MM.1S (cell line): ENCODE results near the gene TCEAL7.

Experiments
- DNase-seq: peaks from one replicate; pipeline ENCODE4 v3.0.0-alpha.2; 2015
- H2AFZ ChIP-seq: fragments of 300-600 bp; sonication (generic); 2 replicates; pipeline ENCODE4 v1.6.0; 2016; ENCODE audit warnings: antibody characterized with exemption, low read length
- H3F3A ChIP-seq: fragments of 300-600 bp; sonication (generic); 2 replicates; pipeline ENCODE4 v1.6.1; 2016; ENCODE audit warnings: mild to moderate bottlenecking, antibody characterized with exemption, low read length, moderate library complexity, mixed read lengths; ENCODE audit not compliant: insufficient read depth
- H3K27ac ChIP-seq: fragments of 300-600 bp; sonication (generic); 2 replicates; pipeline ENCODE4 v1.5.1; 2016; ENCODE audit warnings: mild to moderate bottlenecking, low read length
- H3K27me3 ChIP-seq: fragments of 300-600 bp; sonication (generic); replicated peaks from 2 replicates; pipeline ENCODE4 v1.6.0; 2016; ENCODE audit warnings: low read length; ENCODE audit not compliant: insufficient read depth
- H3K36me3 ChIP-seq: fragments of 300-600 bp; sonication (generic); replicated peaks from 2 replicates; pipeline ENCODE4 v1.6.1; 2016; ENCODE audit warnings: mild to moderate bottlenecking, low read length, mixed read lengths; ENCODE audit not compliant: insufficient read depth
- H3K4me1 ChIP-seq: fragments of 300-600 bp; sonication (generic); 2 replicates; pipeline ENCODE4 v1.6.1; 2016; ENCODE audit warnings: low read length, mixed read lengths
- H3K4me2 ChIP-seq: fragments of 300-600 bp; sonication (generic); 2 replicates; pipeline ENCODE4 v1.6.0; 2016; ENCODE audit warnings: low read depth, low read length
- H3K4me3 ChIP-seq: fragments of 300-600 bp; sonication (generic); 2 replicates; pipeline ENCODE4 v1.5.1; 2016; ENCODE audit warnings: low read length, mixed read lengths
- H3K79me2 ChIP-seq: fragments of 300-600 bp; sonication (generic); 2 replicates; pipeline ENCODE4 v1.6.1; 2016; ENCODE audit warnings: mixed run types, low read length, mixed read lengths
- H3K9ac ChIP-seq: fragments of 300-600 bp; sonication (generic); 2 replicates; pipeline ENCODE4 v1.6.1; 2016; ENCODE audit warnings: low read length, mixed read lengths
- H3K9me2 ChIP-seq: fragments of 300-600 bp; sonication (generic); replicated peaks from 2 replicates; pipeline ENCODE4 v1.6.1; 2016; ENCODE audit warnings: mild to moderate bottlenecking, low read length, mixed read lengths; ENCODE audit not compliant: insufficient read depth
- H3K9me3 ChIP-seq: fragments of 300-600 bp; sonication (generic); replicated peaks from 2 replicates; pipeline ENCODE4 v1.6.1; 2016; ENCODE audit warnings: mild to moderate bottlenecking, low read length, mixed read lengths; ENCODE audit not compliant: insufficient read depth
- H4K20me1 ChIP-seq: fragments of 300-600 bp; sonication (generic); 2 replicates; pipeline ENCODE4 v1.6.1; 2016; ENCODE audit warnings: mild to moderate bottlenecking, low read length, moderate library complexity, mixed read lengths; ENCODE audit not compliant: insufficient read depth
- CTCF ChIP-seq: fragments of 300-600 bp; sonication (generic); IDR thresholded peaks from 2 replicates; pipeline ENCODE4 v1.5.1; 2016; ENCODE audit warnings: antibody characterized with exemption, low read length, mixed read lengths
- EZH2 ChIP-seq: fragments of 300-600 bp; sonication (generic); optimal IDR thresholded peaks from 2 replicates; pipeline ENCODE3; 2017; ENCODE audit warnings: low read depth, mild to moderate bottlenecking, antibody characterized with exemption, low read length, mixed read lengths
- EZH2phosphoT487 ChIP-seq: fragments of 300-600 bp; sonication (generic); IDR thresholded peaks from 2 replicates; pipeline ENCODE4 v1.6.1; 2018; ENCODE audit warnings: antibody characterized with exemption, low read length

TCEAL7 gene

GRCh38 chrX:103360916-103361315 is 30.9 kb downstream of the TCEAL7 start:
- H3K27me3 ChIP-seq, result no peaks in the 10 kb centered on the region
- no peaks in the 10 kb centered on the region for H3F3A ChIP-seq
- no peaks in the 10 kb centered on the region for H3K9me3 ChIP-seq
- H4K20me1 ChIP-seq, result no peaks in the 10 kb centered on the region
- TF ChIP-seq CTCF (no peak), EZH2phosphoT487 (no peak), EZH2 (no peak)
- no peak for DNase-seq
- H3K4me3 ChIP-seq, result no peak overlapping the region
- no peak overlapping the region for H3K9ac ChIP-seq
- no peak overlapping the region for H3K27ac ChIP-seq
- H3K4me2 ChIP-seq, result no peak overlapping the region
- no peak overlapping the region for H2AFZ ChIP-seq
- H3K9me2 ChIP-seq, result no peaks in the 10 kb centered on the region
- H3K79me2 ChIP-seq, result no peaks in the 10 kb centered on the region
- H3K4me1 ChIP-seq, result no peaks in the 10 kb centered on the region
- no peaks in the 10 kb centered on the region for H3K36me3 ChIP-seq

- Histone ChIP-seq H3K9ac (no peak overlapping the region), H3K4me3 (no peak overlapping the region), H3K27ac (no peak overlapping the region), H4K20me1 (no peaks in the 10 kb centered on the region), H3K9me3 (no peaks in the 10 kb centered on the region), H3F3A (no peaks in the 10 kb centered on the region), H3K79me2 (no peaks in the 10 kb centered on the region), H2AFZ (no peak overlapping the region), H3K4me2 (no peak overlapping the region), H3K27me3 (no peaks in the 10 kb centered on the region), H3K4me1 (no peaks in the 10 kb centered on the region), H3K9me2 (no peaks in the 10 kb centered on the region), H3K36me3 (no peaks in the 10 kb centered on the region)
- TF ChIP-seq EZH2phosphoT487, result no peak
- no peak for TF ChIP-seq EZH2
- TF ChIP-seq CTCF, result no peak
- no peak for DNase-seq
Measured at GRCh38 chrX:103361798-103362197, 31.8 kb downstream of the TCEAL7 start.

- no peak for DNase-seq
- Histone ChIP-seq H3K4me1 (no peaks in the 10 kb centered on the region), H3K27ac (no peak overlapping the region), H2AFZ (no peak overlapping the region), H3K4me2 (no peak overlapping the region), H3K79me2 (no peaks in the 10 kb centered on the region), H3K36me3 (no peaks in the 10 kb centered on the region), H3K9ac (no peak overlapping the region), H4K20me1 (no peaks in the 10 kb centered on the region), H3K27me3 (no peaks in the 10 kb centered on the region), H3F3A (no peaks in the 10 kb centered on the region), H3K4me3 (no peak overlapping the region), H3K9me3 (no peaks in the 10 kb centered on the region), H3K9me2 (no peaks in the 10 kb centered on the region)
- TF ChIP-seq EZH2, result no peak
- no peak for TF ChIP-seq EZH2phosphoT487
- no peak for TF ChIP-seq CTCF
Measured at GRCh38 chrX:103362474-103362873, 32.4 kb downstream of the TCEAL7 start.
